SKM-1 (cell line): ENCODE data around the gene COL7A1.
A peak's percentile ranks its signal among the peaks of the same experiment; 100 is the strongest.

Source experiments
- DNase-seq: peaks from one replicate; lab custom pipeline; 2025; ENCODE audit not compliant: unreplicated experiment; lab: John Stamatoyannopoulos, UW

Gene COL7A1

GRCh38 chr3:48595075-48595525 lies at the start of gene COL7A1:
TSS of gene COL7A1 (minus strand) at chr3:48595329. CDS start at chr3:48595159, 170 bp downstream.
- no peak for DNase-seq

- no peak for DNase-seq
Measured at GRCh38 chr3:48642605-48643004, 47.5 kb upstream of the COL7A1 start.

- no peak for DNase-seq
Measured at GRCh38 chr3:48641396-48641795, 46.3 kb upstream of the COL7A1 start.

GRCh38 chr3:48639944-48640606 lies 44.9 kb upstream of the COL7A1 start:
- DNase-seq, result no peak

- no peak for DNase-seq
Measured at GRCh38 chr3:48637305-48637704, 42.2 kb upstream of the COL7A1 start.

- DNase-seq, result no peak
Measured at GRCh38 chr3:48636149-48636655, 41.1 kb upstream of the COL7A1 start.

- peak; percentile 98 for DNase-seq
Measured at GRCh38 chr3:48635222-48636021, 40.3 kb upstream of the COL7A1 start, which contains the start of gene SLC26A6. TSS of gene SLC26A6 (minus strand) at chr3:48635461. CDS start at chr3:48635393, 68 bp downstream.

- DNase-seq, result no peak
Measured at GRCh38 chr3:48634661-48635221, 39.6 kb upstream of the COL7A1 start.

- no peak for DNase-seq
Measured at GRCh38 chr3:48633743-48634142, 38.6 kb upstream of the COL7A1 start.

- DNase-seq, result no peak
Measured at GRCh38 chr3:48633256-48633655, 38.1 kb upstream of the COL7A1 start.

GRCh38 chr3:48631516-48632448 lies 36.7 kb upstream of the COL7A1 start:
- DNase-seq, result no peak

- no peak for DNase-seq
Measured at GRCh38 chr3:48630833-48631232, 35.7 kb upstream of the COL7A1 start.

- DNase-seq, result no peak
Measured at GRCh38 chr3:48630407-48630806, 35.3 kb upstream of the COL7A1 start.

GRCh38 chr3:48629894-48630293 lies 34.8 kb upstream of the COL7A1 start:
- DNase-seq, result no peak

GRCh38 chr3:48628277-48629017 lies 33.3 kb upstream of the COL7A1 start:
- DNase-seq, result no peak

GRCh38 chr3:48625600-48625999 lies 30.5 kb upstream of the COL7A1 start:
- no peak for DNase-seq

GRCh38 chr3:48624767-48625166 lies 29.6 kb upstream of the COL7A1 start:
- DNase-seq, result no peak

GRCh38 chr3:48623851-48624547 lies 28.9 kb upstream of the COL7A1 start:
- no peak for DNase-seq

GRCh38 chr3:48621461-48621869 lies 26.3 kb upstream of the COL7A1 start, which contains the start of gene TMEM89:
TSS of gene TMEM89 (minus strand) at chr3:48621769. CDS start at chr3:48621756, 13 bp downstream.
- DNase-seq, result no peak
